ENCODE data around the gene TSPYL1. TPM values are rescaled to one million over a fixed set of nuclear protein-coding genes. Genes with fewer than 3 reads are reported as not detected.

TSPYL1 gene
- total RNA-seq = 100 to 1,000 TPM in 3 of 4 donors, 10 to 100 TPM in 1; 87.6 to 169 (median 123) TPM

DNA sequence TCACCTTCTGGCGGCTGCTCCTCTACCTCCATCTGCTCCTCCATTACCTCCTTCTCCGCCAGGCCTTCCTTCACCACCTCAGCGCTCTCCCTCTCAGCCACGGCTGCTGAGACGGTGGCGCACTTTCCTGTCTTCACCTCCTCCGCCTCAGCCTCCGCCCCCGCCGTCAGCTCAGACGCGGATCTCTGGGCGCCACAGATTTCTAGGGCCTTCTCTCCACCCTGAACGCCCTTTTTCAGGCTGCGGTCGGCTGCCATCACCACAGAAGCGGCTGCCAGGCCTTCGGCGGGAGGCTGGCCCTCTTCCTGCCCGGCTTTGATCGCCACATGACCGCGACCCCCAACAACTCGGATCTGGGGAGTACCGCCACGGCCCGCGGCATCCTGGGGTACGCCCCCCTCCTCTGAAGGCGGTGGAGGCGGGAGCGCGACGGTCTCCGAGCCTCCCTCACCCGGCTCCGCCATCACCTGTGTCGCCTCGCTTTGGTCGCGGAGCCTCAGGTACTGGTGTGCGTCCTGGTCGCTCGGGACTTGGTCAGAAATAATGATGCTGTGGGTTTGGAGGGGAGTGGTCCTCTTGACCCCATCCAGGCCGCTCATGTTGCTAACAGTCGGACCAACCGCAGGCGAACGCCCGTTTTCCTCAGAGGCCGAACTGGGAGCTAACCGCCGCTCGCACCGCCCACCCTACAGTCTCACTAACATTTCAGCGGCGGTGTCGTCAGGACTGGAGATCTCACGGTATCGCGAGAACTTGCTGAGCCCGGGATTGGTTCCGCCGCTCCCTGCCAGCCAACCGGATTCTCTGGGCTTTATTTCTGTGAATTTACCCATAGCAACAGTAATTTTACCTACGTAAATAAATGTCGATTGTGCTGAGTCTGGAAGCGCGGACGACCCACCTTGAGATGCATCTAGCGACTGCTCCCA, at the start of gene TSPYL1:
TSPYL1 (minus strand) TSS at position 699 of the 929 bp plus-strand sequence; CDS start at position 599, 100 bp downstream.
- intact Hi-C loops (cut with DNase I) = loop anchor here (10.0 kb wide), 1 partner anchor 285 kb away; no protein-coding TSS in a partner anchor
- Histone ChIP-seq H3K27me3 (no peaks in the 10 kb centered on the region), H3K4me1 (peaks cover 40 to 42% of the 10 kb centered on the region in 2 donors), H3K9me3 (no peaks in the 10 kb centered on the region), H3K4me3 (replicated peaks in 1 of 3) (peak within 1 kb of the TSS; percentile 77 to 87 (median 82)), H3K27ac (peak within 1 kb of the TSS; percentile 97 to 99 (median 98)), H3K36me3 (no peaks in the 10 kb centered on the region)
- peak; percentile 97 for DNase-seq
- 0% methylated on average over 38 of the region's 71 CpGs for WGBS, 2 donors
- peak; percentile 70 to 99 for TF ChIP-seq POLR2A (IDR thresholded peaks at IDR 0.05)
- TF ChIP-seq, protein P1, sequence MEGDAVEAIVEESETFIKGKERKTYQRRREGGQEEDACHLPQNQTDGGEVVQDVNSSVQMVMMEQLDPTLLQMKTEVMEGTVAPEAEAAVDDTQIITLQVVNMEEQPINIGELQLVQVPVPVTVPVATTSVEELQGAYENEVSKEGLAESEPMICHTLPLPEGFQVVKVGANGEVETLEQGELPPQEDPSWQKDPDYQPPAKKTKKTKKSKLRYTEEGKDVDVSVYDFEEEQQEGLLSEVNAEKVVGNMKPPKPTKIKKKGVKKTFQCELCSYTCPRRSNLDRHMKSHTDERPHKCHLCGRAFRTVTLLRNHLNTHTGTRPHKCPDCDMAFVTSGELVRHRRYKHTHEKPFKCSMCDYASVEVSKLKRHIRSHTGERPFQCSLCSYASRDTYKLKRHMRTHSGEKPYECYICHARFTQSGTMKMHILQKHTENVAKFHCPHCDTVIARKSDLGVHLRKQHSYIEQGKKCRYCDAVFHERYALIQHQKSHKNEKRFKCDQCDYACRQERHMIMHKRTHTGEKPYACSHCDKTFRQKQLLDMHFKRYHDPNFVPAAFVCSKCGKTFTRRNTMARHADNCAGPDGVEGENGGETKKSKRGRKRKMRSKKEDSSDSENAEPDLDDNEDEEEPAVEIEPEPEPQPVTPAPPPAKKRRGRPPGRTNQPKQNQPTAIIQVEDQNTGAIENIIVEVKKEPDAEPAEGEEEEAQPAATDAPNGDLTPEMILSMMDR (IDR thresholded peaks at IDR 0.05) = peak in 1 of 6 experiments; percentile 15

DNA sequence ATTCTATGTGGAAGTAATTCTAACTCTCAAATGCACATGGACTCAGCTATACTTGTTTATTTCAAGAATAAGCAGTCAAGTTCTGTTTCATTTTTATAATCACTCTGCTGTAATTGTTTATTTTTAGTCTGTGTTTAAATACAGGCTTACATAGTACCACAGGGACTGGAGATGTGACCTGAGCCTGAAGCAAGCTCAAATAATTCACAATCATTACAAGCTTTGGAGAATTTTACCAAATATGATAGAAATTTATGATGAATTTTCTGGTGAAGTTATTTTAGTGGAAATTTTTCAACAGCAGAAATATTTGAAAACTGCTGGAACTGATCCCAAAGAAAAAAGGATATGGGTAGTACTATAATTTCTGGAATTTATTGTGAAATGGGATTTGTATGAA, 49.4 kb upstream of the TSPYL1 start:
- no peaks in the 10 kb centered on the region for H3K4me1 ChIP-seq
- H3K36me3 ChIP-seq = no peaks in the 10 kb centered on the region
- DNase-seq = no peak
- no peak overlapping the region for H3K27ac ChIP-seq
- no peaks in the 10 kb centered on the region for H3K9me3 ChIP-seq
- TF ChIP-seq, protein P1 (IDR thresholded peaks at IDR 0.05) = no peak
- TF ChIP-seq POLR2A (IDR thresholded peaks at IDR 0.05) = no peak
- intact Hi-C loops (cut with DNase I) = no loop called here
- no peak overlapping the region for H3K4me3 ChIP-seq (replicated peaks in 1 of 3)
- no peaks in the 10 kb centered on the region for H3K27me3 ChIP-seq

DNA sequence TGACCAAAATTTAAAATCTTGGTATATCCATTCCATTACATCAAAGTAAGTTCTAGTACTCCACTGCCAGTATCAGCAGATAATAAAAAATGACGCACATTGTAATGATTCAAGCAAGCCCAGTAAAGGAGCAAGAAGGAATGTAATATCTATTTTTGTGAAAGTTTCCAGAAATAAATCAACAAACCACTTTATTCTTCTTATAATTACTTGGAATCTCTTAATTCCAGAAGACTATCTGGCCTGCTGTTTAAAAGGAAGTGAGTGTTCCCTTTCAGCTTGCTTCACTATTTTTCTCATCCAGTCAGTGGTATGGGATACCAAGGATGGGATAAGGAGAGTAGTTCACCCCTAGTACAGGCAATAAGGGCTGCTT, 48.8 kb upstream of the TSPYL1 start:
- TF ChIP-seq, protein P1 (IDR thresholded peaks at IDR 0.05) = no peak
- TF ChIP-seq POLR2A (IDR thresholded peaks at IDR 0.05) = no peak
- Histone ChIP-seq H3K9me3 (no peaks in the 10 kb centered on the region), H3K4me1 (no peaks in the 10 kb centered on the region), H3K36me3 (no peaks in the 10 kb centered on the region), H3K4me3 (replicated peaks in 1 of 3) (no peak overlapping the region), H3K27me3 (no peaks in the 10 kb centered on the region), H3K27ac (no peak overlapping the region)
- no peak for DNase-seq
- 79 to 84% methylated on average over 1 of the region's 1 CpG for WGBS, 2 donors
- intact Hi-C loops (cut with DNase I) = no loop called here

DNA sequence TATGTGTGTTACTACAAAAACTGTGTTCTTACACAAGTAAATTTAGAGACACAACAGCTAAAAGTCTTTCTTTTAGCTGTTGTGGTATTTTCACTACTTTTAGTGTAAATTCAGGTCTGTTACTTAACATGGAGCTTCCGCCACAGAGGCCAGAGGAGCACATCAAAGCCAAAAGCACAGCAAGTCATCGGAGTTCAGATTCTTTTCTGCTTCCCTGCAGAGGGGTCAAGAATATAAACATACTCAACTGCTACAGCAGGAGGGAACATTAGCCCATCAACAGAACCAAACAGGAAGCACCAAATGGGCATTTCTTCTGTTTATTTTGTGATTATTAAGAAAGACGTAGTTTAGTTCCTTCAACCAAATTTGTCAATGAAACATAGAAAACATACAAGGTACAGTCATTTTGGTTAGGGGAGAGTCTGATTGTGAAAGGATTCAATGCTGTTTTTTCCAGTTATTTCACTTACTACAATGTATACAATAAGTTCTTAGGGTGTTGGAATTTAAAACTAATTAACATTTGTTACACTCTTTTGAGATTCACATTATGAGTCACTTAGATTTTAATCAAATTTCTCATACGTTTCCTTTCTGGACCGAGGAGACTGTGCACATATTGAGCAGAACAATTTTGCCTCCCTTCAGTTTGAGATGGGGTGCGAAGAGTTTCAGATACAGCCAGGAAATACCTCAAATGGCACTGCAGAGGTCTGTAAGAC, 48.2 kb upstream of the TSPYL1 start:
- Histone ChIP-seq H3K27ac (no peak overlapping the region), H3K4me1 (no peaks in the 10 kb centered on the region), H3K36me3 (no peaks in the 10 kb centered on the region), H3K4me3 (replicated peaks in 1 of 3) (no peak overlapping the region), H3K27me3 (no peaks in the 10 kb centered on the region), H3K9me3 (no peaks in the 10 kb centered on the region)
- no peak for TF ChIP-seq POLR2A (IDR thresholded peaks at IDR 0.05)
- TF ChIP-seq, protein P1 (IDR thresholded peaks at IDR 0.05) = no peak
- no peak for DNase-seq
- WGBS, 2 donors = 81 to 84% methylated on average over 6 of the region's 6 CpGs
- intact Hi-C loops (cut with DNase I) = no loop called here

Data from thyroid gland (tissue), 4 donors.